ENCODE results near the gene KRTAP17-1.

DNA sequence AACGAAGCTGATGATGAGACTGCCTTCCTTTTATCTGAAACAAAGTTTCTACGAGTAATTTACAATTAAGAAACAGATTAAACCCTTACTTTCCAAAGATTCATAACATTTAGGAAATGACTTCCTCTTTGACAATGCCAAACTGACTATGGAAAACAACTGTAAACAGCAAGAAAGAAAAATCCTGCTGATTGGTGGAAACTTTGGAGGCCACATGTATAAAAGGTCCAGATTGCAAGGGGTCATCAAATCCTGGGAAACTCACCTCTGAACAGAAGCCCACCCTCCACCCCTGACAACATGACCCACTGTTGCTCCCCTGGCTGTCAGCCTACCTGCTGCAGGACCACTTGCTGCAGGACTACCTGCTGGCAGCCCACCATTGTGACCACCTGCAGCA, 50.4 kb downstream of the KRTAP17-1 start, which contains the start of gene KRTAP9-6:
- TF ChIP-seq, protein P1, sequence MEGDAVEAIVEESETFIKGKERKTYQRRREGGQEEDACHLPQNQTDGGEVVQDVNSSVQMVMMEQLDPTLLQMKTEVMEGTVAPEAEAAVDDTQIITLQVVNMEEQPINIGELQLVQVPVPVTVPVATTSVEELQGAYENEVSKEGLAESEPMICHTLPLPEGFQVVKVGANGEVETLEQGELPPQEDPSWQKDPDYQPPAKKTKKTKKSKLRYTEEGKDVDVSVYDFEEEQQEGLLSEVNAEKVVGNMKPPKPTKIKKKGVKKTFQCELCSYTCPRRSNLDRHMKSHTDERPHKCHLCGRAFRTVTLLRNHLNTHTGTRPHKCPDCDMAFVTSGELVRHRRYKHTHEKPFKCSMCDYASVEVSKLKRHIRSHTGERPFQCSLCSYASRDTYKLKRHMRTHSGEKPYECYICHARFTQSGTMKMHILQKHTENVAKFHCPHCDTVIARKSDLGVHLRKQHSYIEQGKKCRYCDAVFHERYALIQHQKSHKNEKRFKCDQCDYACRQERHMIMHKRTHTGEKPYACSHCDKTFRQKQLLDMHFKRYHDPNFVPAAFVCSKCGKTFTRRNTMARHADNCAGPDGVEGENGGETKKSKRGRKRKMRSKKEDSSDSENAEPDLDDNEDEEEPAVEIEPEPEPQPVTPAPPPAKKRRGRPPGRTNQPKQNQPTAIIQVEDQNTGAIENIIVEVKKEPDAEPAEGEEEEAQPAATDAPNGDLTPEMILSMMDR (IDR thresholded peaks at IDR 0.05), result no peak
- TF ChIP-seq POLR2AphosphoS5 (IDR thresholded peaks at IDR 0.05; ENCODE audit: low read depth, low read length), result no peak

All from Panc1 (cell line).